SK-N-SH (cell line): ENCODE results near the gene CBLB.

Source experiments
- GABPA ChIP-seq: IDR thresholded peaks from 2 replicates; pipeline ENCODE4 v1.4.0; 2012; ENCODE audit warnings: low read depth, mild to moderate bottlenecking
- SIN3A ChIP-seq: IDR thresholded peaks from 2 replicates; pipeline ENCODE4 v1.6.1; 2012; ENCODE audit warnings: low read depth, mild to moderate bottlenecking, low read length, moderate library complexity, borderline replicate concordance
- TAF1 ChIP-seq: IDR thresholded peaks from 2 replicates; pipeline ENCODE4 v1.6.1; 2012; ENCODE audit warnings: low read depth, mild to moderate bottlenecking, low read length, moderate library complexity, borderline replicate concordance
- TF ChIP-seq, protein P1 (sequence below): fragments of 200-600 bp; sonication (generic); IDR thresholded peaks from 2 replicates; pipeline ENCODE4 v1.6.1; 2017; ENCODE audit warnings: antibody characterized with exemption, mild to moderate bottlenecking, moderate library complexity

DNA sequence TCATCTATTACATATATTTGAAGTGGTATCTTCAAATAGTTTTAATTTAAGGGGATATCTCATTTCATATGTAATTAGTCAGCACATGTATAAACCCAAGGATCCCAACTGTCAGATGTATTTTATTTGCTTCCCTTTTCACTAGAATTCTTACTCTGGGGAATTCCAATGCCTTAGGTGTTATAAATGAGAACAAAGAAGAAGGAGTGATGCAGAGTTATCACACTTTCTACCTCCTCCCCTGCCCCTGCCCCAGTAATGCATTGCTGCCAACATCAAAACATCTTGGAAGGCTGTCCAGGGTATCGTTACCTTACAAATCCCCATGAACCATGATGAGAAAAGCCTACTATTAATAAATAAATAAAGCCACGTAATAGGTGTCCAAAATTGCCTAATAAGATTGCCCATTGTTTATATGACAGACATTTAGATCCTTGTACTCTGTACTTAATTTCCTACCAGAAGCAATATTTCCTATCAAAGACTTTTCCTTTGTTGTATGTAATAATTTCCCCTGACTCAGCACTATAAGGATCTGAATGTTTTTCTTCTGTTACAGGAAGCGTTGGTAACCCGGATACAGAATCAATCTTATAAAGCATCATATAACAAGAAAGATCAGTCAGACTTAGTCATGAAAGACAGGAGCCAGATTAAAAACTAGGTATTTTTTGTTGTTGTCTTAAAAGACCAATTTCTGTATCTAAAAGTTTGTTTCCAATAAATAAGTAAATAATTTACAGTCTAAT, 38.8 kb downstream of the CBLB start:
- TF ChIP-seq, protein P1, sequence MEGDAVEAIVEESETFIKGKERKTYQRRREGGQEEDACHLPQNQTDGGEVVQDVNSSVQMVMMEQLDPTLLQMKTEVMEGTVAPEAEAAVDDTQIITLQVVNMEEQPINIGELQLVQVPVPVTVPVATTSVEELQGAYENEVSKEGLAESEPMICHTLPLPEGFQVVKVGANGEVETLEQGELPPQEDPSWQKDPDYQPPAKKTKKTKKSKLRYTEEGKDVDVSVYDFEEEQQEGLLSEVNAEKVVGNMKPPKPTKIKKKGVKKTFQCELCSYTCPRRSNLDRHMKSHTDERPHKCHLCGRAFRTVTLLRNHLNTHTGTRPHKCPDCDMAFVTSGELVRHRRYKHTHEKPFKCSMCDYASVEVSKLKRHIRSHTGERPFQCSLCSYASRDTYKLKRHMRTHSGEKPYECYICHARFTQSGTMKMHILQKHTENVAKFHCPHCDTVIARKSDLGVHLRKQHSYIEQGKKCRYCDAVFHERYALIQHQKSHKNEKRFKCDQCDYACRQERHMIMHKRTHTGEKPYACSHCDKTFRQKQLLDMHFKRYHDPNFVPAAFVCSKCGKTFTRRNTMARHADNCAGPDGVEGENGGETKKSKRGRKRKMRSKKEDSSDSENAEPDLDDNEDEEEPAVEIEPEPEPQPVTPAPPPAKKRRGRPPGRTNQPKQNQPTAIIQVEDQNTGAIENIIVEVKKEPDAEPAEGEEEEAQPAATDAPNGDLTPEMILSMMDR = no peak
- TF ChIP-seq TAF1 = no peak
- TF ChIP-seq SIN3A = no peak
- no peak for TF ChIP-seq GABPA
